ENCODE data around the gene AIG1.
"Not testable (repeated sequence)": the region's sequence is repeated elsewhere in the genome, so short reads cannot be mapped to it uniquely, and the experiment has no call there.

AIG1 gene

GRCh38 chr6:143335865-143336264, 275.2 kb downstream of the AIG1 start:
- H3K9ac ChIP-seq (ENCODE audit: low read length in 2 of 2) = no peak overlapping the region
- H3K36me3 ChIP-seq (ENCODE audit: control insufficient read depth in 2 of 2, insufficient read depth in 2 of 2, low read length in 2 of 2) = peaks cover 5 to 6% of the 10 kb centered on the region in 2 donors
- H3K4me3 ChIP-seq (ENCODE audit: low read length in 2 of 2) = no peak overlapping the region
- H3K27ac ChIP-seq (ENCODE audit: low read length) = no peak overlapping the region
- H3K9me3 ChIP-seq (ENCODE audit: control insufficient read depth in 2 of 2, low read length in 2 of 2) = no peaks in the 10 kb centered on the region
- no peaks in the 10 kb centered on the region for H3K27me3 ChIP-seq (ENCODE audit: control insufficient read depth in 1 of 2, insufficient read depth in 2 of 2, low read length in 2 of 2)
- peaks cover 4% of the 10 kb centered on the region for H3K4me1 ChIP-seq (ENCODE audit: control insufficient read depth, insufficient read depth, low read length)

- H3K27ac ChIP-seq (ENCODE audit: low read length) = no peak overlapping the region
Measured at GRCh38 chr6:143336446-143337152, 275.9 kb downstream of the AIG1 start.

GRCh38 chr6:143337201-143337949, 276.7 kb downstream of the AIG1 start:
- Histone ChIP-seq H3K9ac (ENCODE audit: low read length in 2 of 2) (no peak overlapping the region), H3K4me1 (ENCODE audit: control insufficient read depth, insufficient read depth, low read length) (peaks cover 4% of the 10 kb centered on the region)

More at GRCh38 chr6:143336446-143337152, 275.9 kb downstream of the AIG1 start:
- H3K4me3 ChIP-seq (ENCODE audit: low read length in 2 of 2) = no peak overlapping the region
- peaks cover 6 to 7% of the 10 kb centered on the region in 2 donors for H3K36me3 ChIP-seq (ENCODE audit: control insufficient read depth in 2 of 2, insufficient read depth in 2 of 2, low read length in 2 of 2)
- H3K9me3 ChIP-seq (ENCODE audit: control insufficient read depth in 2 of 2, low read length in 2 of 2) = no peaks in the 10 kb centered on the region
- H3K9ac ChIP-seq (ENCODE audit: low read length in 2 of 2) = no peak overlapping the region
- H3K4me1 ChIP-seq (ENCODE audit: control insufficient read depth, insufficient read depth, low read length) = peaks cover 4% of the 10 kb centered on the region
- no peaks in the 10 kb centered on the region for H3K27me3 ChIP-seq (ENCODE audit: control insufficient read depth in 1 of 2, insufficient read depth in 2 of 2, low read length in 2 of 2)

GRCh38 chr6:143339223-143339622, 278.5 kb downstream of the AIG1 start:
- Histone ChIP-seq H3K27ac (ENCODE audit: low read length) (no peak overlapping the region), H3K4me1 (ENCODE audit: control insufficient read depth, insufficient read depth, low read length) (peaks cover 4% of the 10 kb centered on the region), H3K27me3 (ENCODE audit: control insufficient read depth in 1 of 2, insufficient read depth in 2 of 2, low read length in 2 of 2) (no peaks in the 10 kb centered on the region), H3K9ac (ENCODE audit: low read length in 2 of 2) (no peak overlapping the region), H3K36me3 (ENCODE audit: control insufficient read depth in 2 of 2, insufficient read depth in 2 of 2, low read length in 2 of 2) (peaks cover under 1 to 2% of the 10 kb centered on the region in 2 donors), H3K9me3 (ENCODE audit: control insufficient read depth in 2 of 2, low read length in 2 of 2) (no peaks in the 10 kb centered on the region), H3K4me3 (ENCODE audit: low read length in 2 of 2) (no peak overlapping the region)

More at GRCh38 chr6:143337201-143337949, 276.7 kb downstream of the AIG1 start:
- Histone ChIP-seq H3K36me3 (ENCODE audit: control insufficient read depth in 2 of 2, insufficient read depth in 2 of 2, low read length in 2 of 2) (peaks cover 6 to 7% of the 10 kb centered on the region in 2 donors), H3K27me3 (ENCODE audit: control insufficient read depth in 1 of 2, insufficient read depth in 2 of 2, low read length in 2 of 2) (no peaks in the 10 kb centered on the region), H3K27ac (ENCODE audit: low read length) (no peak overlapping the region), H3K9me3 (ENCODE audit: control insufficient read depth in 2 of 2, low read length in 2 of 2) (no peaks in the 10 kb centered on the region), H3K4me3 (ENCODE audit: low read length in 2 of 2) (no peak overlapping the region)

- H3K27me3 ChIP-seq (ENCODE audit: control insufficient read depth in 1 of 2, insufficient read depth in 2 of 2, low read length in 2 of 2); H3K27ac ChIP-seq (ENCODE audit: low read length); H3K9me3 ChIP-seq (ENCODE audit: control insufficient read depth in 2 of 2, low read length in 2 of 2); H3K4me1 ChIP-seq (ENCODE audit: control insufficient read depth, insufficient read depth, low read length); H3K36me3 ChIP-seq (ENCODE audit: control insufficient read depth in 2 of 2, insufficient read depth in 2 of 2, low read length in 2 of 2); H3K9ac ChIP-seq (ENCODE audit: low read length in 2 of 2); H3K4me3 ChIP-seq (ENCODE audit: low read length in 2 of 2): not testable (repeated sequence)
Measured at GRCh38 chr6:143345477-143345876, 284.8 kb downstream of the AIG1 start.

- Histone ChIP-seq H3K27me3 (ENCODE audit: control insufficient read depth in 1 of 2, insufficient read depth in 2 of 2, low read length in 2 of 2) (no peaks in the 10 kb centered on the region), H3K9me3 (ENCODE audit: control insufficient read depth in 2 of 2, low read length in 2 of 2) (no peaks in the 10 kb centered on the region), H3K9ac (ENCODE audit: low read length in 2 of 2) (no peak overlapping the region), H3K36me3 (ENCODE audit: control insufficient read depth in 2 of 2, insufficient read depth in 2 of 2, low read length in 2 of 2) (peaks cover 0 to under 1% of the 10 kb centered on the region in 2 donors), H3K4me3 (ENCODE audit: low read length in 2 of 2) (no peak overlapping the region), H3K4me1 (ENCODE audit: control insufficient read depth, insufficient read depth, low read length) (no peaks in the 10 kb centered on the region), H3K27ac (ENCODE audit: low read length) (no peak overlapping the region)
Measured at GRCh38 chr6:143346004-143346403, 285.3 kb downstream of the AIG1 start.

- Histone ChIP-seq H3K27ac (ENCODE audit: low read length) (no peak overlapping the region), H3K36me3 (ENCODE audit: control insufficient read depth in 2 of 2, insufficient read depth in 2 of 2, low read length in 2 of 2) (no peaks in the 10 kb centered on the region), H3K9ac (ENCODE audit: low read length in 2 of 2) (no peak overlapping the region), H3K4me1 (ENCODE audit: control insufficient read depth, insufficient read depth, low read length) (no peaks in the 10 kb centered on the region), H3K9me3 (ENCODE audit: control insufficient read depth in 2 of 2, low read length in 2 of 2) (no peaks in the 10 kb centered on the region), H3K27me3 (ENCODE audit: control insufficient read depth in 1 of 2, insufficient read depth in 2 of 2, low read length in 2 of 2) (no peaks in the 10 kb centered on the region), H3K4me3 (ENCODE audit: low read length in 2 of 2) (no peak overlapping the region)
Measured at GRCh38 chr6:143348531-143348930, 287.8 kb downstream of the AIG1 start.

GRCh38 chr6:143349530-143349929, 288.8 kb downstream of the AIG1 start:
- no peaks in the 10 kb centered on the region for H3K4me1 ChIP-seq (ENCODE audit: control insufficient read depth, insufficient read depth, low read length)
- H3K27ac ChIP-seq (ENCODE audit: low read length) = no peak overlapping the region

GRCh38 chr6:143356101-143356880, 295.6 kb downstream of the AIG1 start:
- Histone ChIP-seq H3K4me1 (ENCODE audit: control insufficient read depth, insufficient read depth, low read length) (no peaks in the 10 kb centered on the region), H3K9me3 (ENCODE audit: control insufficient read depth in 2 of 2, low read length in 2 of 2) (no peaks in the 10 kb centered on the region), H3K27ac (ENCODE audit: low read length) (no peak overlapping the region)

More at GRCh38 chr6:143349530-143349929, 288.8 kb downstream of the AIG1 start:
- Histone ChIP-seq H3K36me3 (ENCODE audit: control insufficient read depth in 2 of 2, insufficient read depth in 2 of 2, low read length in 2 of 2) (no peaks in the 10 kb centered on the region), H3K4me3 (ENCODE audit: low read length in 2 of 2) (no peak overlapping the region), H3K9ac (ENCODE audit: low read length in 2 of 2) (no peak overlapping the region), H3K9me3 (ENCODE audit: control insufficient read depth in 2 of 2, low read length in 2 of 2) (no peaks in the 10 kb centered on the region), H3K27me3 (ENCODE audit: control insufficient read depth in 1 of 2, insufficient read depth in 2 of 2, low read length in 2 of 2) (no peaks in the 10 kb centered on the region)

GRCh38 chr6:143357152-143357551, 296.5 kb downstream of the AIG1 start:
- Histone ChIP-seq H3K27ac (ENCODE audit: low read length) (no peak overlapping the region), H3K9me3 (ENCODE audit: control insufficient read depth in 2 of 2, low read length in 2 of 2) (no peaks in the 10 kb centered on the region), H3K4me1 (ENCODE audit: control insufficient read depth, insufficient read depth, low read length) (peaks cover 4% of the 10 kb centered on the region), H3K4me3 (ENCODE audit: low read length in 2 of 2) (no peak overlapping the region), H3K36me3 (ENCODE audit: control insufficient read depth in 2 of 2, insufficient read depth in 2 of 2, low read length in 2 of 2) (no peaks in the 10 kb centered on the region), H3K9ac (ENCODE audit: low read length in 2 of 2) (no peak overlapping the region), H3K27me3 (ENCODE audit: control insufficient read depth in 1 of 2, insufficient read depth in 2 of 2, low read length in 2 of 2) (no peaks in the 10 kb centered on the region)

More at GRCh38 chr6:143356101-143356880, 295.6 kb downstream of the AIG1 start:
- H3K9ac ChIP-seq (ENCODE audit: low read length in 2 of 2) = no peak overlapping the region
- no peak overlapping the region for H3K4me3 ChIP-seq (ENCODE audit: low read length in 2 of 2)
- no peaks in the 10 kb centered on the region for H3K36me3 ChIP-seq (ENCODE audit: control insufficient read depth in 2 of 2, insufficient read depth in 2 of 2, low read length in 2 of 2)
- H3K27me3 ChIP-seq (ENCODE audit: control insufficient read depth in 1 of 2, insufficient read depth in 2 of 2, low read length in 2 of 2) = no peaks in the 10 kb centered on the region
